HG03045 (cell line): ENCODE results near the gene DNER.
"Not testable (repeated sequence)": the region's sequence is repeated elsewhere in the genome, so short reads cannot be mapped to it uniquely, and the experiment has no call there.

Experiments
- ATAC-seq: cut with Tn5 transposase; IDR thresholded peaks from one replicate; pipeline ENCODE4 v1.9.1; 2021; ENCODE audit warnings: mild to moderate bottlenecking, moderate library complexity; ENCODE audit not compliant: unreplicated experiment

Gene DNER

GRCh38 chr2:229344955-229345354 lies 369.4 kb downstream of the DNER start:
- ATAC-seq: no peak

- no peak for ATAC-seq
These were observed 370.2 kb downstream of the DNER start for GRCh38 chr2:229344151-229344551.

DNA sequence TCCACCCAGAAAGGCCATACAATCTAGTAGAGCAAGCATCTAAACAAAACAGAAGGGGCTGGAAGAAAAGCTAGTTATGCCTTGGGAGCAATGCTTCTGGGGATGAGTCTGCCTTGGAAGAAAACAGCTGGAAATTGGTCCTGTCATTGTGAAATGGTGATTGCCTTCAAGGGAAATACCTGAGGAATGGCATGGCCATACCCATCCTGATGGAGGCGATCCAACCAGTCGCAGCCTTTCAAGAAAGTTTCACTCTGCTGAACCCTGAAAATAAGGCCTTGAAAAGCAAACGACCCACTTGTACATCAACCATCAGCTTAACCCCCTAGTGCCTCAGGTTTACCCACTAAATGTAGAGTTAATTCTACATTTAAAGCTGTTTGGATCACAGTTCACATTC lies 370.7 kb downstream of the DNER start:
- ATAC-seq: no peak

GRCh38 chr2:229342376-229342775 lies 372.0 kb downstream of the DNER start:
- no peak for ATAC-seq

GRCh38 chr2:229340086-229340760 lies 374.1 kb downstream of the DNER start:
- no peak for ATAC-seq

- ATAC-seq: no peak
These were observed 374.7 kb downstream of the DNER start for GRCh38 chr2:229339618-229340017.

DNA sequence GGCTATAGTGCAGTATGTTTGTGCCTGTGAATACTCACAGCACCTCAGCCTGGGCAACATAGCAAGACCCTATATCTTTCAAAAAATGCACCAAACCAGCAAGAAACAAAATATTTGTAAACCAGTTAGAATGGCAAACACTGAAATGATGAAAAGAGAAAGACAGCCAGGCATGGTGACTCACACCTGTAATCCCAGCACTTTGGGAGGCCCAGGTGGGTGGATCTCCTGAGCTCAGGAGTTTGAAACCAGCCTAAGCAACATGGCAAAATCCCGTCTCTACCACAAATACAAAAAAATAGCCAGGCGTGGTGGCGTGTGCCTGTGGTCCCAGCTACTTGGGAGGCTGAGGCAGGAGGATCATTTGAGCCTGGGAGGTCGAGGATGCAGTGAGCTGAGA lies 375.2 kb downstream of the DNER start:
- not testable (repeated sequence) for ATAC-seq

- ATAC-seq: no peak
These were observed 378.4 kb downstream of the DNER start for GRCh38 chr2:229335877-229336346.

DNA sequence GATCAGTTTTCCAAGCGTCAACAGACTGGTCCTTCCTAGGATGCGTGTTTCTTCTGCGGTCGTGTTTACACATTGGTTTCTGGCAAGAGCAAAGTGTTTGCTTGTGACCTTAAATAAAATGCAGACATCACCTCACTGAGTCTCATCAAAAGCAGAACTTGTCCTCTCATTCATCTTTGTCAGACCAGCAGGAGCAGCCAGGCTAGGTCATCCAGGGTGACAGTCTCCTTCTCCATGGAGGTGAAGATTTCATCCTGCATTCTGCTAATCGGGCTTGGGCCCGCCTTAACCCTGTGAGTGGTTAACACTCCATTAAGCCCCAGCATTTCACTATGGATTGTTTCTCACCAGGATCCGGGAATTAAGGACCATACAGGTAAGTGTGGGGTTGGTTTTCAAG lies 379.0 kb downstream of the DNER start:
- no peak for ATAC-seq

GRCh38 chr2:229330952-229331351 lies 383.4 kb downstream of the DNER start:
- ATAC-seq: no peak

- no peak for ATAC-seq
These were observed 394.8 kb downstream of the DNER start for GRCh38 chr2:229319558-229319957.

GRCh38 chr2:229314117-229314516 lies 400.2 kb downstream of the DNER start:
- ATAC-seq: no peak

DNA sequence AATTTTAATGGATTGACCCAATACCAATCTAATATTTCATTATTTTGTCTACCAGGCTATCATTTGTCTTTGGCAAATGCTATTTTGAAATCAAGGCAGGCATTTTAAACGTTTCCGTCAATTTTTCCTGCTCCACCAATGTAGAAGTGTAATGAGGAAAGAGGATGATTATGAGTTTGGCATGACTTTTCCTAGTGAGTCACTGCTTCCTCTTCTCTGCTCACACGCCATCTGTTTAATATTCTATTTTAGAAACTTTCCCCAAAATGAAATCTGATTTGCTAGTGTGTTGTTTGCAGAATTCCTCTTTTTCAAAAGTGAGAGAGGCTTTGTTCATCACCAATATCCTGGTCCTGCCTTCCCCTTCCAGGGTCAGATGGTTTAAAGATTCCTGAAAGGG lies 400.8 kb downstream of the DNER start:
- no peak for ATAC-seq
